IMR-90 (cell line): ENCODE results near the gene TRIM44. TPM values are rescaled to one million over a fixed set of nuclear protein-coding genes. Genes with fewer than 3 reads are reported as not detected.

ENCODE experiments used
- ATAC-seq: fragments of 200-7000 bp; cut with Tn5 transposase; 2 replicates; pipeline ENCODE4 v1.9.1; 2020; ENCODE audit warnings: low read depth, mild to moderate bottlenecking, moderate library complexity
- BruUV-seq: library from RNA; stranded (reverse); fragments of 400-500 nt; replicated peaks from 2 replicates; lab custom pipeline; 2021; lab: Mats Ljungman, UMichigan
- CTCF ChIA-PET: fragments of 300-600 bp; formaldehyde crosslinking; extraction: SDS; loops from one replicate; lab custom pipeline; 2021; ENCODE audit warnings: antibody characterized with exemption; lab: Yijun Ruan, JAX
- POLR2A ChIA-PET: fragments of 300-600 bp; sonication (Branson Sonifier 250); formaldehyde crosslinking; loops from one replicate; lab custom pipeline; 2022; ENCODE audit warnings: antibody characterized with exemption; ENCODE audit not compliant: unreplicated experiment; lab: Charles Lee
- DNase-seq: peaks from one replicate; pipeline ENCODE4 v3.0.0; 2013
- H2AFZ ChIP-seq: replicated peaks from 2 replicates; pipeline ENCODE3; 2013; ENCODE audit warnings: low read length, mild to moderate bottlenecking; ENCODE audit not compliant: poor library complexity
- H2AK5ac ChIP-seq: 2 replicates; pipeline ENCODE4 v1.6.1; 2013; ENCODE audit warnings: low read depth, low read length, inconsistent platforms
- H2AK9ac ChIP-seq: replicated peaks from 2 replicates; pipeline ENCODE3; 2013; ENCODE audit warnings: mild to moderate bottlenecking, low read depth, low read length, moderate library complexity; ENCODE audit not compliant: poor library complexity
- H2BK120ac ChIP-seq: 2 replicates; pipeline ENCODE4 v1.6.1; 2013; ENCODE audit warnings: low read depth, low read length, inconsistent platforms
- H2BK15ac ChIP-seq: 3 replicates; pipeline ENCODE4 v1.6.1; 2013; ENCODE audit warnings: low read depth, low read length, inconsistent platforms
- H2BK20ac ChIP-seq: 2 replicates; pipeline ENCODE4 v1.6.1; 2013; ENCODE audit warnings: low read depth, mild to moderate bottlenecking, inconsistent platforms, low read length, moderate library complexity
- H2BK5ac ChIP-seq: 2 replicates; pipeline ENCODE4 v1.6.1; 2013; ENCODE audit warnings: mild to moderate bottlenecking, low read depth, low read length, inconsistent platforms; ENCODE audit not compliant: poor library complexity, severe bottlenecking
- H3K14ac ChIP-seq: replicated peaks from 2 replicates; pipeline ENCODE4 v1.6.1; 2013; ENCODE audit warnings: low read depth, low read length, inconsistent platforms
- H3K18ac ChIP-seq: 2 replicates; pipeline ENCODE4 v1.6.1; 2013; ENCODE audit warnings: low read depth, low read length, control low read depth
- H3K23ac ChIP-seq: 2 replicates; pipeline ENCODE4 v1.6.1; 2013; ENCODE audit warnings: low read depth, low read length, inconsistent platforms
- H3K27ac ChIP-seq: 2 replicates; pipeline ENCODE4 v1.5.1; 2013; ENCODE audit warnings: mild to moderate bottlenecking, control low read depth, low read length; ENCODE audit not compliant: insufficient read depth
- H3K27me3 ChIP-seq: 2 replicates; pipeline ENCODE4 v1.6.1; 2013; ENCODE audit warnings: low read length; ENCODE audit not compliant: control insufficient read depth, insufficient read depth
- H3K36me3 ChIP-seq: 2 replicates; pipeline ENCODE4 v1.6.1; 2013; ENCODE audit warnings: low read length, mixed read lengths; ENCODE audit not compliant: control insufficient read depth, insufficient read depth
- H3K4ac ChIP-seq: 2 replicates; pipeline ENCODE4 v1.6.1; 2013; ENCODE audit warnings: low read depth, low read length, inconsistent platforms
- H3K4me1 ChIP-seq: 2 replicates; pipeline ENCODE4 v1.6.1; 2013; ENCODE audit warnings: low read length, mixed read lengths; ENCODE audit not compliant: control insufficient read depth, insufficient read depth
- H3K4me2 ChIP-seq: 2 replicates; pipeline ENCODE4 v1.6.1; 2013; ENCODE audit warnings: low read depth, mild to moderate bottlenecking, control low read depth, low read length, moderate library complexity
- H3K4me3 ChIP-seq: 2 replicates; pipeline ENCODE4 v1.5.1; 2013; ENCODE audit warnings: low read depth, mild to moderate bottlenecking, control low read depth, low read length, moderate library complexity; ENCODE audit not compliant: insufficient read depth
- H3K56ac ChIP-seq: 2 replicates; pipeline ENCODE4 v1.6.1; 2013; ENCODE audit warnings: low read length, inconsistent platforms; ENCODE audit not compliant: insufficient read depth; ENCODE audit errors: extremely low read depth
- H3K79me1 ChIP-seq, 2 experiments: 2 replicates each; pipeline ENCODE4 v1.6.1; 2013; ENCODE audit warnings: low read length in 2 of 2, inconsistent platforms in 1 of 2, low read depth in 1 of 2
- H3K9ac ChIP-seq: 2 replicates; pipeline ENCODE4 v1.6.1; 2013; ENCODE audit warnings: low read depth, low read length, control low read depth
- H3K9me1 ChIP-seq: 2 replicates; pipeline ENCODE4 v1.6.1; 2013; ENCODE audit warnings: low read length, inconsistent platforms; ENCODE audit not compliant: insufficient read depth
- H3K9me3 ChIP-seq: 2 replicates; pipeline ENCODE4 v1.6.1; 2013; ENCODE audit warnings: low read length; ENCODE audit not compliant: control insufficient read depth, insufficient read depth
- H4K20me1 ChIP-seq: 2 replicates; pipeline ENCODE4 v1.6.1; 2013; ENCODE audit warnings: low read length, inconsistent platforms; ENCODE audit not compliant: insufficient read depth
- H4K5ac ChIP-seq: 2 replicates; pipeline ENCODE4 v1.6.1; 2013; ENCODE audit warnings: mild to moderate bottlenecking, low read depth, low read length, control low read depth
- H4K8ac ChIP-seq, 2 experiments: 2 replicates each; pipeline ENCODE4 v1.6.1; 2013; ENCODE audit warnings: low read depth in 2 of 2, low read length in 2 of 2, control low read depth in 1 of 2, inconsistent platforms in 1 of 2
- H4K91ac ChIP-seq: 2 replicates; pipeline ENCODE4 v1.6.1; 2013; ENCODE audit warnings: low read depth, low read length, inconsistent platforms; ENCODE audit not compliant: insufficient read depth
- BHLHE40 ChIP-seq: fragments of 150-350 bp; IDR thresholded peaks from 2 replicates; pipeline ENCODE4 v1.6.1; 2016; ENCODE audit warnings: mild to moderate bottlenecking, low read depth, low read length
- CEBPB ChIP-seq: IDR thresholded peaks from 2 replicates; pipeline ENCODE4 v1.6.1; 2012; ENCODE audit warnings: low read depth, low read length, improper control_type of control experiment
- ELK1 ChIP-seq: fragments of 150-350 bp; IDR thresholded peaks from 2 replicates; pipeline ENCODE4 v1.6.1; 2016; ENCODE audit warnings: low read depth, mild to moderate bottlenecking, low read length, moderate library complexity, borderline replicate concordance
- NFE2L2 ChIP-seq: fragments of 150-350 bp; IDR thresholded peaks from 2 replicates; pipeline ENCODE4 v1.6.1; 2016; ENCODE audit warnings: low read depth, mild to moderate bottlenecking, low read length
- RCOR1 ChIP-seq: IDR thresholded peaks from 2 replicates; pipeline ENCODE4 v1.6.1; 2012; ENCODE audit warnings: mild to moderate bottlenecking, low read length, improper control_type of control experiment; ENCODE audit not compliant: insufficient replicate concordance
- RFX5 ChIP-seq: IDR thresholded peaks from 2 replicates; pipeline ENCODE4 v1.8.0; 2012; ENCODE audit warnings: low read depth, mild to moderate bottlenecking, low read length, moderate library complexity
- WGBS, 2 experiments: methylation state at CpG; one replicate each; pipeline versions ENCODE4 v1.1.5 to v1.1.7; 2013; ENCODE audit warnings: missing lambda C conversion rate in 2 of 2; ENCODE audit not compliant: insufficient read length in 1 of 2; ENCODE audit errors: extremely low coverage in 2 of 2; 5-methylcytosine and 5-hydroxymethylcytosine counted together
- dilution Hi-C: fragments of 300-500 bp; cut with HindIII; formaldehyde crosslinking; loops from one replicate; pipeline ENCODE4 v1.14.3; 2018; ENCODE audit warnings: low sequenced_read_pairs; ENCODE audit not compliant: unreplicated experiment
- in situ Hi-C: fragments of 300-500 bp; cut with MboI; formaldehyde crosslinking; loops from 3 replicates; pipeline ENCODE4 v1.14.3; 2019; ENCODE audit warnings: low sequenced_read_pairs, inconsistent platforms, mixed read lengths
- intact Hi-C: fragments of 100-400 bp; cut with micrococcal nuclease; formaldehyde crosslinking; loops from 2 replicates; pipeline ENCODE4 v1.10.0; 2022
- polyA plus RNA-seq, 3 experiments: library from polyadenylated mRNA; depleted of rRNA; stranded (reverse); fragments of >200 nt; gene quantifications; 2 replicates each; pipeline ENCODE4 v1.2.3, GENCODE V29; 2012; ENCODE audit warnings: low replicate concordance in 1 of 3
- total RNA-seq: library from RNA; depleted of rRNA; stranded (reverse); fragments of >200 nt; gene quantifications from 2 replicates; pipeline ENCODE4 v1.2.3, GENCODE V29; 2012

TRIM44 gene
- total and polyA plus RNA-seq, 2 of the 4 experiments (the other 2 are of a cell fraction): 50.7 to 104 TPM

GRCh38 chr11:35823742-35824298, 161.2 kb downstream of the TRIM44 start:
- Histone ChIP-seq H3K9me1 (peaks cover under 1% of the 10 kb centered on the region; the same call in 1 of the 2 replicates), H3K4me1 (peaks cover 2% of the 10 kb centered on the region; the same call in 1 of the 2 replicates), H3K14ac (no peak overlapping the region), H2BK20ac (no peak overlapping the region), H2BK15ac (no peak overlapping the region), H3K27ac (no peak overlapping the region), H2AFZ (no peak overlapping the region), H3K18ac (no peak overlapping the region), H3K9me3 (no peaks in the 10 kb centered on the region), H4K5ac (no peak overlapping the region), H3K36me3 (no peaks in the 10 kb centered on the region), H3K23ac (no peak overlapping the region), H4K8ac (no peak overlapping the region), H2BK120ac (no peak overlapping the region), H3K56ac (no peak overlapping the region), H3K4me2 (no peak overlapping the region), H3K4ac (no peak overlapping the region), H3K27me3 (no peaks in the 10 kb centered on the region), H2AK5ac (no peak overlapping the region), H3K4me3 (no peak overlapping the region), H2BK5ac (no peak overlapping the region), H3K79me1 (no peaks in the 10 kb centered on the region), H4K91ac (no peak overlapping the region), H3K9ac (no peak overlapping the region), H2AK9ac (no peak overlapping the region), H4K20me1 (no peaks in the 10 kb centered on the region)
- CTCF ChIA-PET: interaction anchor here (2.9 kb wide), 1 partner anchor 442 kb away, joined by 13 read pairs; no protein-coding TSS in a partner anchor
- intact Hi-C loops (loop anchor here (5.0 to 10.0 kb wide), 3 partner anchors 211 to 337 kb away; no protein-coding TSS in a partner anchor), dilution Hi-C loops (no loop called here), in situ Hi-C loops (loop anchor here (5.0 to 25.0 kb wide), 2 partner anchors 438 to 663 kb away; no protein-coding TSS in a partner anchor)
- TF ChIP-seq ELK1: no peak
- no peak for TF ChIP-seq CEBPB
- no peak for TF ChIP-seq RFX5
- TF ChIP-seq BHLHE40: no peak
- TF ChIP-seq NFE2L2: no peak
- TF ChIP-seq RCOR1: no peak
- BruUV-seq: no TSS peak
- 75% methylated on average over 2 of the region's 10 CpGs; no CpG with 5 or more reads in 1 of the 2 experiments for WGBS, 2 experiments
- POLR2A ChIA-PET: no interaction called here
- no peak for ATAC-seq
- DNase-seq: no peak
